IMR-90 (cell line): Measurements from ENCODE around the gene P2RY2.

Source experiments
- POLR2A ChIP-seq: IDR thresholded peaks from 2 replicates; pipeline ENCODE4 v1.6.1; 2012; ENCODE audit warnings: mild to moderate bottlenecking, low read depth, low read length
- RAD21 ChIP-seq: IDR thresholded peaks from 2 replicates; pipeline ENCODE4 v1.6.1; 2012; ENCODE audit warnings: low read length, improper control_type of control experiment
- TF ChIP-seq, protein P1 (sequence below): conservative IDR thresholded peaks from 2 replicates; pipeline ENCODE4 v1.5.1; 2012; ENCODE audit warnings: mild to moderate bottlenecking, low read depth, low read length, improper control_type of control experiment
- TF ChIP-seq, protein P2 (sequence below): fragments of 150-350 bp; IDR thresholded peaks from 2 replicates; pipeline ENCODE4 v1.6.1; 2017; ENCODE audit warnings: mild to moderate bottlenecking, antibody characterized with exemption, low read length, low read depth

DNA sequence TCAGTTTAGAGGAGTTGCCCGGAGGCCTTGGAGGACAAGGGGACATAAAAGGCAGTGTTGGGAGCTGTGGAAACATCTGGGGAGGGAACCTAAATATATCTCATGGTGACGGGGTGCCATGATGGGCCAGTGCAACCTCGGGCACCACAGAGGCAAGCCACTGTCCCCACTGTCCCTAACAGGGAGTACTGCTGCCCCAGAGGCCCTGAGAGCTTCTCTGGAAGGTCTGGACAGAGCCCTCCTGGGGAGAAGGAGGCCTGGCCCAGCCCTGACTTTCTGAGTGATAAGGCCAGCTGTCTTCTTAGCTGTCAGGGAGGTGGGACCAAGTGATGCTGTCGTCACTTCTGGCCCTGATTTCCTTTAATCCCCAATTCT lies 48.6 kb downstream of the P2RY2 start:
- TF ChIP-seq, protein P1, sequence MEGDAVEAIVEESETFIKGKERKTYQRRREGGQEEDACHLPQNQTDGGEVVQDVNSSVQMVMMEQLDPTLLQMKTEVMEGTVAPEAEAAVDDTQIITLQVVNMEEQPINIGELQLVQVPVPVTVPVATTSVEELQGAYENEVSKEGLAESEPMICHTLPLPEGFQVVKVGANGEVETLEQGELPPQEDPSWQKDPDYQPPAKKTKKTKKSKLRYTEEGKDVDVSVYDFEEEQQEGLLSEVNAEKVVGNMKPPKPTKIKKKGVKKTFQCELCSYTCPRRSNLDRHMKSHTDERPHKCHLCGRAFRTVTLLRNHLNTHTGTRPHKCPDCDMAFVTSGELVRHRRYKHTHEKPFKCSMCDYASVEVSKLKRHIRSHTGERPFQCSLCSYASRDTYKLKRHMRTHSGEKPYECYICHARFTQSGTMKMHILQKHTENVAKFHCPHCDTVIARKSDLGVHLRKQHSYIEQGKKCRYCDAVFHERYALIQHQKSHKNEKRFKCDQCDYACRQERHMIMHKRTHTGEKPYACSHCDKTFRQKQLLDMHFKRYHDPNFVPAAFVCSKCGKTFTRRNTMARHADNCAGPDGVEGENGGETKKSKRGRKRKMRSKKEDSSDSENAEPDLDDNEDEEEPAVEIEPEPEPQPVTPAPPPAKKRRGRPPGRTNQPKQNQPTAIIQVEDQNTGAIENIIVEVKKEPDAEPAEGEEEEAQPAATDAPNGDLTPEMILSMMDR = no peak
- TF ChIP-seq RAD21 (no peak), POLR2A (no peak)
- TF ChIP-seq, protein P2, sequence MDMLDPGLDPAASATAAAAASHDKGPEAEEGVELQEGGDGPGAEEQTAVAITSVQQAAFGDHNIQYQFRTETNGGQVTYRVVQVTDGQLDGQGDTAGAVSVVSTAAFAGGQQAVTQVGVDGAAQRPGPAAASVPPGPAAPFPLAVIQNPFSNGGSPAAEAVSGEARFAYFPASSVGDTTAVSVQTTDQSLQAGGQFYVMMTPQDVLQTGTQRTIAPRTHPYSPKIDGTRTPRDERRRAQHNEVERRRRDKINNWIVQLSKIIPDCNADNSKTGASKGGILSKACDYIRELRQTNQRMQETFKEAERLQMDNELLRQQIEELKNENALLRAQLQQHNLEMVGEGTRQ = no peak
